Measurements from ENCODE around the gene USP40.
A peak's percentile ranks its signal among the peaks of the same experiment; 100 is the strongest.

USP40 gene

GRCh38 chr2:233456111-233456510 lies 110.5 kb downstream of the USP40 start:
- no peak for DNase-seq

- DNase-seq: no peak
Observed at GRCh38 chr2:233455491-233455890, 111.1 kb downstream of the USP40 start.

GRCh38 chr2:233455006-233455405 lies 111.6 kb downstream of the USP40 start:
- DNase-seq: no peak

DNA sequence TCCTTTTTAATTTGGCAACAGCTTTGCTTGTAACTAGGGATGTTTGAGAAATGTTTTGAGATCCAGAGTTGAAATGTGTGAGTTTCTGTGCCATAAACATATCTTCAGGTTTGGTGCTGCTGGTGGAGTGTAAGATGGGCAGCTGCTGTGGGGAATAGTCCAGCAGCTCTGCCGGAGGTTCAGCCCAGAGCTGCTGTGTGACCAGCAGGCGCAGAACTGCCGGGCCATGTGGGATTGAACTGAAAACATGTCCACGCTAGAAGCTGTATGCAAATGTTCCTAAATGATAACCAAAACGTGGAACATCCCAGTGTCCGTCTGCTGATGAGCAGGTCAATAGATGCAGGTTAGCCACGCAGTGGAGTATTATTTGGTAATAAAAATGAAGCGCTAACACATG lies 112.7 kb downstream of the USP40 start:
- no peak for DNase-seq

DNA sequence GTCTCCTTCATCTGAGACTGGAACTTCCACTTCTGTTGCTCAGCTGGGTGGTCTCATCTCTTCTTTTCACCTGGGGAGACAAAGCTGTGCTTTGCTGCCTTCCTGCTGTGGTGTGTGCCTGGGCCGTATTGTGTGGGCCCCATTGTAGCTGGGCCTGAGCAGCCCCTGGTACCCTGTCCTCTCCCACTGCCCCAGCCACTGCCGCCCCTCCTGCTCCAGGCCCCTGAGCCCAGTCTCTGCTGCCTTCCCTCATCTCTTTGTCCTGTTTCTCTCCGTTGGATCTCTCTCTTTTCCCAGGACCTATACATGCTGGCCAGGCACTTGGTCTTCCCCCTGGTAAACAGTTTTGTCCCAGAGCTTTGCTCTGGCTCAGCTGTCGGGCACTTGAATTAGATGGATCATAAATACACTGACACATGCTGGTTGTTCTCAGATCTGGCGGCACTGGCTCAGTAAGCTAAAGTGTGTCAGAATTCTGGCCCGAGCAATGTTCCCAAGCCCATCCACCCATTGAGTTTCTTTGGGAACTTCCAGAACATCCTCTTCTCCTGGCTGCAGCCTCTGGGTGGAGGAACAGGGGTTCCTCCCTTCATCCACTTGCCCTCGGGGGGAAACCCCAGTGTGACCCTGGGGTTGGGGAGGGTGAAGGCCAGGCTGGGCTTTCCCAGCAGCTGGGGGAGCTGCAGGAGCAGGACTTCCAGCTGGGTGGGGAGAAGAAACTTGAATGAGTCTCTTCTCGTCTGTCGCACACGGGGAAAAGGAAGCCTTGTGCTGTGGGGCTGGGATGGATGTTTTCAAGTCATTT lies 113.3 kb downstream of the USP40 start:
- no peak for DNase-seq

- DNase-seq: no peak
Observed at GRCh38 chr2:233451950-233452349, 114.6 kb downstream of the USP40 start.

GRCh38 chr2:233450864-233451575 lies 115.6 kb downstream of the USP40 start:
- DNase-seq: no peak

- no peak for DNase-seq
Observed at GRCh38 chr2:233449921-233450863, 116.4 kb downstream of the USP40 start.

DNA sequence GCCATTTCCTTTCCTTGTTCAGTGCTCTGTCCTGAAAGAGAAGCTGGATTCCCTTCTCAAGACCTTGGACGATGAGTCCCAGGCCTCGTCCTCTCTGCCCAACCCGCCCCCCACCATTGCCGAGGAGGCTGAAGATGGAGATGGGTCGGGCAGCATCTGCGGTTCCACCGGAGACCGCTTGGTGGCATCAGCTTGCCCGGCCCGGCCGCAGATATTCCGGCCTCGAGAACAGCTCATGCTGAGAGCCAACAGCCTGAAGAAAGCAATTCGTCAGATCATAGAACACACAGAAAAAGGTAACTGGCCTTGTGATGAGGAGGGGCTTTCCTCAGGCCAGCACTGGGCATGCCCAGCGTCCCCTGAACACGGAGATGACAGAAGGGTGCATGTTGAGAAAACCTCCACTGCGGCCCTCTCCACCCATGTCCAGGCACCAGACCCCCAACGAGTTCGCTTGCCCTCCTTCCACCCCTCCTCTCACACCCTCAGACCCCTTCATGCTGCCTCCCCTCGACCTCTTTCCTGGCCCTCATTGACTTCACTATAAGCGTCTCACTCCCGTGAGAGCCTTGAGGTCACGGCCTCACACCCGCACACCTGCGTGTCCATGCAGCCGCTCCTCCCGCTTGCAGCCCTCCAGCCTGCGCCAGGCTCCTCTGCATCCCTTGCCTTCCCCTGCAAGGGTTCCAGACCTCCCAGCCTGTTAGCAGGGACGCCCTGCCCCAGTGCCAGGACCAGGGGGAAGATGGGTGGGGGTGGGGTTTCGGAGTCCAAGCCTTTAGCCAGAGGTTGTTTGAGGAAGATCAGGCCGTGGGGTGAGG lies 117.3 kb downstream of the USP40 start:
- peak; percentile 89 for DNase-seq

DNA sequence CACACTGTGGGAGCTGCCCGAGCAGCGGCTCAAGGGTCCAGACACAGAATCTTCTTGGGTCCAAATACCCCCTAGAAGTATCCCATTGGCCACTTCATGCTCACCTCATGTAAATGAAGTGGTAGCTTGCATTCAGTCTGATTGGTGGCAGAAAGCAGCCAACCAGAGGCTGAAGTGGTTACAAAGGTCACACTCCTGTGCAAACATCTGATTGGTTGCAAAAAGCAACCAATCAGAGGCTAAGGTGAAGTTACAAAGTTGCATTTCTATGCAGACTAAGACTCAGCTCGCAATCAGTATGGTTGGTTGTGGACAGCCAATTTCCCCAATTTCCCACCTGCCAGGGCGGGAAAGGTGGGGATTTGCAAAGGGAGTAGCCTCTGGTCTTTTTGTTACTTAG lies 118.0 kb downstream of the USP40 start:
- DNase-seq: no peak

DNA sequence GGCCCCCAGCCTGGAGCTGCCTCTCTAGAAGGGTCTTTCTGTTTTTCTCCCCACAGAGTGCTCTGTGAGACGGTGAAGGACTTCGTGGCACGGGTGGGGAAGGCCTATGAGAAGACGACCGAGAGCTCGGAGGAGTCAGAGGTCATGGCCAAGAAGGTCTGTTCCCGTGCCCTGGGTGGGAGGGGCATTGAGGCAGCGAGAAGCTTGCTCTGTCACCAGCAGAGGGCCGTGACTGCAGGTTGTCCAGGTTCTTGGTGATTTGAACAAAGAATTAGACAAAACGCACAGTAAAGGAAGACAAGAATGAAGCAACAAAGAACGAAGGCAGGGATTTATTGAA lies 118.4 kb downstream of the USP40 start:
- DNase-seq: peak; percentile 66

- no peak for DNase-seq
Observed at GRCh38 chr2:233447506-233448219, 118.9 kb downstream of the USP40 start.

DNA sequence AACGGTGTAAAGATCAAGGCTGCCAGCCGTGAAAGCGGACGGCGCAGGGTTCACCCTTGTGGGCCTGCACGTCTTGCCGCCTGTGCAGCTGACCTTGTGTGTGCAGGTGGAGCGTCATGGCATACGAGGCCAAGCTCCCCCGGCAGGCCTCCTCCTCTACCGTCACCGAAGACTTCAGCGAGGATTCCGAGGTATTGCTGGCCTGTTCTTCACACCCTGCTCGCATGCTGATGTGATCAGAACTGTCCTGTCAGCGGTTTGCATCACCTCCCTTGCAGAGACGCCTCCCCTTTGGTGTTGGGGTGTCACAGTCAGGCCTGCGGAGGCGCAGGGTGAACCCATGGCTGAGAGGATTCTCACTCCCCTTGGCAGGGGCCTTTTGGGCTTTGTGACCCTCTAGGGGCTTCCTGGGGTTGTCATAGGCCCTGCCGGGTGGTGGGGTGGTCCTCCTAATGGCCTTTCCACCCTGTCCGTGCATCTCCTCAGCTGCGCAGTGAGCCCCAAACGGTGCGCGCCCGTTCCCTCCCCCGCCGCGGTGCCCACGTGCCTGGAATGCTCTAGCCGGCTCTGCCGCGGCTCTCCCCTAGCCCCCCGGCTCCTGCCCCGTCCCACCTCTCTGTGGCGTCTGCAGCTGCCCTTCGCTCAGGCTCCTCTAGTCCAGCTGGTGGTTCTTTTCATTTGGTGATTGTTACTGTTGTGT lies 119.8 kb downstream of the USP40 start:
- no peak for DNase-seq

DNA sequence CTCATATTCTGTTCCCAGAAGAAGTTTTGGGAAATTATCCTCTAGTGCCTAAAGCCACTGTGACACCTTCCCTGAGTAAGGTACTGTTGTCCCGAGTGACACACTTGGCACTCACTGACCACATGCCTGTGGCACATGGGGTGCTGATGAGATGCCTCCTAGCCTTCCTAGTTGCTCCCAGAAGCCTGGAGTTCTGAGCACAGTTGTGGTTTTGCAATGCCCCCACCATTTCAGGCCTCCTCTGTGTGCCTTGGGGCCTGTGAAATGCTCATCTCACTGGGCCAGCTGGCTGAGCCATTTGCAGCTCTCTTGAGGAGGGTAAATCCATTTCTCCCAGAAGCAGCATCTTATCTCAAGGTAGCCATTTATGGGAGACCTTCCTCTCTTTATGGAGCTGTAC lies 120.5 kb downstream of the USP40 start:
- DNase-seq: no peak

GRCh38 chr2:233445152-233445830 lies 121.3 kb downstream of the USP40 start:
- no peak for DNase-seq

DNA sequence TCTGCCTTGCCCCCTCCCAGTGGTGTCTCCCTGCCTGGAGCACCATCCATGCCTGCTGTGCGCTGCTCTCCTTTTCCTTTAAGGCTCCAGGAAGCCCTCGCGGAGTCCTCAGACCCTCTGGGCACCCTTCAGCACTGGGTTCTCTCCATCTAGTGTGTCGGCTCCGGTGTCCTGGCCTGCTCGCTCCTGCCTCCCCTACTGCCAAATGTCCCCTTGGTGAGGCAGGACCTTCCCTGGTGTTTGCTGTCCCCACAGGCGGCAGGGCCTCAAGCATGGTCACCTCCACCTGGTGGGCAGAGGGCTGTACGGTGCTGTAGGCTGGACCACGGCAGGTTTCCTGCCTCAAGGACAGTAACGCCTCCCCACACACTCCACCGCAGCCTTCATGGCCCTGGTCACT lies 122.1 kb downstream of the USP40 start:
- no peak for DNase-seq

DNA sequence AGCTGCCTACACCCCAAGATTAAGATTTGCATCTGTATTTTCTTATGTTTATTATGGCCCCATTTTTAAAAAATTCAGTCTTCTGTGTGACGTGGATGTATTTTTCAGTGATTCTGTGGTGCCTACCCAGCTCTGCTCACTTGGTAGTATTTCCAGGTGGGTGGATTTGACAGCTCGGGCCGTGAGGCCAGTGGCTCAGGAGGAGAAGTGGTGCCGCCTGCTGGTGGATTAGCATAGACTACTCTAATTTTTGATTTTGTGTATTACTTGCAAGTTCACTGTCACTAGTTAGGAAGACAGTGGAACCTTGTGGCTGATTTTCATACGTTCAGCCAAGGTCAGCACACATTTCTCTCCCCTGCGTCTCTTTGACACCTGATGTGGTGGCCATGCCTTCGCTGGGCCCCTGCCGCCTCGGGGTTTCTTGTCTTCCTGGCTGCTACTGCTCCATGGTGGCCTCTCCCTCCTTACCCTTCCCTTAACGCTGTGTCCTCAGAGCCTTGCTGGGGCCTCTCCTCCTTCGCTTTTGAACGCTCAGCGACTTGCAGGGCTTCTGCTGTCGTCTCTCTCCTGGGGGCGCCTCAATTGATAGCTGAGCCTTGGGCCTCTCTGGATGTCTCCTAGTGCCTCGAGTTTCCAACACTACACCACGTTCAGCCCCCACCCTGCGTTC lies 122.9 kb downstream of the USP40 start:
- peak; percentile 96 for DNase-seq

DNA sequence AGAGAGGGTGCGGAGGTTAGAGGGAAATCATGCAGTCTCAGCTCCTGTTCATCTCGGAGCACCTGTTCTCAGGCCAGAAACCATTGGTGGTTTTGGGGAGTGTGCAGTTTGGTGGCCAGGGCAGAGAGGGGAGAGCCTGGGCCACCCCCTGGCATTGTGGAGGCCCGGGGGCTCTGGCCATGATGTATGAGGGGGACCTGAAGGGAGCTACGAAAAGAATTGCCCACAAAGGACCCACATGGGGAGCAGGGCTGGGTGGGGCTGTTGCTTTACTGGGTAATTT lies 124.6 kb downstream of the USP40 start:
- no peak for DNase-seq

GRCh38 chr2:233441161-233442027 lies 125.2 kb downstream of the USP40 start:
- DNase-seq: no peak

Data from 8988T (cell line).